Thymus (tissue), 11 donors: Measurements from ENCODE around the gene PRTN3. TPM values are rescaled to one million over a fixed set of nuclear protein-coding genes. Genes with fewer than 3 reads are reported as not detected.

ENCODE experiments used
- DNase-seq, 9 donors: peaks; one replicate each; pipeline ENCODE4 v3.0.0-alpha.2; 2013; ENCODE audit warnings: low spot score in 9 of 9, low read depth in 6 of 9, missing footprints in 1 of 9
- H3K27ac ChIP-seq, 2 donors: one replicate each; pipeline ENCODE4 v1.5.1; 2013; ENCODE audit warnings: control low read depth in 1 of 2, low read depth in 1 of 2, low read length in 1 of 2, mild to moderate bottlenecking in 1 of 2, moderate library complexity in 1 of 2
- H3K27me3 ChIP-seq, 2 donors: one replicate each; pipeline ENCODE4 v1.5.1; 2013; ENCODE audit warnings: low read length in 1 of 2; ENCODE audit not compliant: control insufficient read depth in 2 of 2, insufficient read depth in 1 of 2
- H3K36me3 ChIP-seq, 2 donors: one replicate each; pipeline ENCODE4 v1.5.1; 2013; ENCODE audit warnings: low read length in 1 of 2, mild to moderate bottlenecking in 1 of 2, moderate library complexity in 1 of 2; ENCODE audit not compliant: control insufficient read depth in 2 of 2, insufficient read depth in 2 of 2
- H3K4me1 ChIP-seq, 2 donors: one replicate each; pipeline ENCODE4 v1.5.1; 2013; ENCODE audit warnings: low read length in 2 of 2; ENCODE audit not compliant: control insufficient read depth in 2 of 2, insufficient read depth in 2 of 2
- H3K4me3 ChIP-seq, 2 donors: one replicate each; pipeline ENCODE4 v1.5.1; 2013; ENCODE audit warnings: low read length in 2 of 2, control low read depth in 1 of 2, mild to moderate bottlenecking in 1 of 2
- H3K9me3 ChIP-seq, 2 donors: one replicate each; pipeline ENCODE4 v1.5.1; 2013; ENCODE audit warnings: low read length in 1 of 2, mild to moderate bottlenecking in 1 of 2; ENCODE audit not compliant: control insufficient read depth in 2 of 2, insufficient read depth in 1 of 2
- WGBS: extraction: QIAGEN DNeasy Blood & Tissue Kit; methylation state at CpG from one replicate; pipeline ENCODE4 v1.1.7; 2013; 5-methylcytosine and 5-hydroxymethylcytosine counted together
- polyA plus RNA-seq: library from polyadenylated mRNA; stranded (reverse); fragments of 200-250 nt; gene quantifications from one replicate; pipeline ENCODE4 v1.2.3, GENCODE V29; 2013
- total RNA-seq: library from RNA; stranded (reverse); fragments of 120-200 nt; gene quantifications from one replicate; pipeline ENCODE4 v1.2.4, GENCODE V29; 2013
- donor health status: healthy.

PRTN3 gene
- total and polyA plus RNA-seq, 2 donors: 15.4 to 25.2 TPM

DNA sequence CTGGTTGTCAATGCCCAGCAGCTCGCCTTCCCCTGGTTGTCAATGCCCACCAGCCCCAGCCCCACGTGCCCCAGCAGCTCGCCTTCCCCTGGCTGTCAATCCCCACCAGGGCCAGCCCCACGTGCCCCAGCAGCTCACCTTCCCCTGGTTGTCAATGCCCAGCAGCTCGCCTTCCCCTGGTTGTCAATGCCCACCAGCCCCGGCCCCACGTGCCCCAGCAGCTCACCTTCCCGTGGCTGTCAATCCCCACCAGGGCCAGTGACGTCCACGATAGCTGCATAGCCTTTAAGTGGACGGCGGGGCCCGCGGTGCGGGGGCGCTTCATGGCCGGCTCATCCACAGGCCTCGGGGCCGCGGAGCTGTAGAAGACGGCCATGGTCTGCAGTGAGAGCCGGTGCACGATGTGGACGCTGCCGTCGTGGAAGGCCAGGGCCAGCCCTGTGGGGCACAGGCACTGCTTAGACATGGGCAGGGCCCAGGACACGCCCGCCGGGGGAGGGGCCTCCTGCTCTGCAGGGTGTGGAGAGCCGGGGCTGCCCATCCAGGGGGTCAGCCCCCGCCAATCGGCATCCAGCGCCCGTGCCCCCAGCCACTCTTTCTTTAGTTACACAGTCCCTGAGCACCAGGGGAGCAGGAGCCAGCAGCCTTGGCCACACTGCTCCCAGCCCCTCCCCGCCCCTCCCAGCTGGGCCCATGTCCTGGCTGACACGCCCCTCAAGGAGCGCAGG lies 39.1 kb downstream of the PRTN3 start:
- H3K27me3 ChIP-seq: no peaks in the 10 kb centered on the region
- H3K36me3 ChIP-seq: peaks cover 35 to 81% of the 10 kb centered on the region in 2 donors
- no peak overlapping the region for H3K4me3 ChIP-seq
- no peaks in the 10 kb centered on the region for H3K9me3 ChIP-seq
- DNase-seq: no peak
- WGBS: 95% methylated on average over 37 of the region's 37 CpGs
- no peaks in the 10 kb centered on the region for H3K4me1 ChIP-seq
- H3K27ac ChIP-seq: no peak overlapping the region

DNA sequence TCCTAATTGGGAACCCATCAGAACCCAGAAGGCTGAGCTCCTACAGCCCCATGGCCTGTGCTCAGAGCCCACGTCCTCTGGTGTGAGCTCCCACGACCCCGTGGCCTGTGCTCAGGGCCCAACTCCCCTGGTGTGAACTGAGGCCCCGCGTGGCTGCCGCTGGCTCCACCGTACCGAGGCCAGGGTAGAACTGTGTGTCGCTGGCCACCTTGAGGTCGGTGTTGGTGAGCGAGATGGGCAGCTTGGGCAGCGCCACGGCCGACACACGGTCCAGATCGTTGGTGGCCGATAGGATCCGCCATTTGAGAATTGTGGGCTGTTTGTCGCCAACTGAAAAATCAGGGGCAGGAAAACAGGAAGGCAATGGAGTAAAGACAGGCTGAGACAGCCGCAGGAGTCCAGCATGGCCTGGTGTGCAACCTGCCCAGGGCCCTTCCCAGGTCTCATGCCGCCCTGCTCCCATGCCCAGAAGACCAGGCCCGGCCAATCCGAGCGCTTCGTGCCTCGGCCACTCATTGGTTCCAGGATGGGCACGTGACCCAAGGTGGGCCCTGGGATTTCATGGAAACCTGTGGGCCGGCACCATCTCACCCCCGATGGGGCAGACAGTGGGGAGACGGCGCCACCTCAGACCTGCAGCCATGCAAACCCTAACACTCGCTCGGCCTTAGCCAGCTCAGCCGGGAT lies 40.7 kb downstream of the PRTN3 start:
- Histone ChIP-seq H3K36me3 (peaks cover 41 to 78% of the 10 kb centered on the region in 2 donors), H3K9me3 (no peaks in the 10 kb centered on the region), H3K4me3 (no peak overlapping the region), H3K4me1 (no peaks in the 10 kb centered on the region), H3K27ac (no peak overlapping the region), H3K27me3 (no peaks in the 10 kb centered on the region)
- WGBS: 98% methylated on average over 34 of the region's 34 CpGs
- no peak for DNase-seq

- H3K27ac ChIP-seq: no peak overlapping the region
- no peaks in the 10 kb centered on the region for H3K9me3 ChIP-seq
- H3K27me3 ChIP-seq: no peaks in the 10 kb centered on the region
- peaks cover 39 to 79% of the 10 kb centered on the region in 2 donors for H3K36me3 ChIP-seq
- no peak overlapping the region for H3K4me3 ChIP-seq
- no peak for DNase-seq
- WGBS: 98% methylated on average over 30 of the region's 30 CpGs
- H3K4me1 ChIP-seq: no peaks in the 10 kb centered on the region
These were observed 42.2 kb downstream of the PRTN3 start for GRCh38 chr19:882871-883497.

- H3K27me3 ChIP-seq: no peaks in the 10 kb centered on the region
- DNase-seq: no peak
- no peaks in the 10 kb centered on the region for H3K4me1 ChIP-seq
- H3K36me3 ChIP-seq: peaks cover 42 to 74% of the 10 kb centered on the region in 2 donors
- 97% methylated on average over 22 of the region's 22 CpGs for WGBS
- no peak overlapping the region for H3K27ac ChIP-seq
- H3K4me3 ChIP-seq: no peak overlapping the region
- H3K9me3 ChIP-seq: no peaks in the 10 kb centered on the region
These were observed 42.9 kb downstream of the PRTN3 start for GRCh38 chr19:883661-884211.

- Histone ChIP-seq H3K36me3 (peaks cover 49 to 72% of the 10 kb centered on the region in 2 donors), H3K9me3 (no peaks in the 10 kb centered on the region), H3K4me3 (no peak overlapping the region), H3K27ac (no peak overlapping the region), H3K27me3 (no peaks in the 10 kb centered on the region), H3K4me1 (no peaks in the 10 kb centered on the region)
- 97% methylated on average over 51 of the region's 51 CpGs for WGBS
- no peak for DNase-seq
These were observed 43.8 kb downstream of the PRTN3 start for GRCh38 chr19:884420-885211.

DNA sequence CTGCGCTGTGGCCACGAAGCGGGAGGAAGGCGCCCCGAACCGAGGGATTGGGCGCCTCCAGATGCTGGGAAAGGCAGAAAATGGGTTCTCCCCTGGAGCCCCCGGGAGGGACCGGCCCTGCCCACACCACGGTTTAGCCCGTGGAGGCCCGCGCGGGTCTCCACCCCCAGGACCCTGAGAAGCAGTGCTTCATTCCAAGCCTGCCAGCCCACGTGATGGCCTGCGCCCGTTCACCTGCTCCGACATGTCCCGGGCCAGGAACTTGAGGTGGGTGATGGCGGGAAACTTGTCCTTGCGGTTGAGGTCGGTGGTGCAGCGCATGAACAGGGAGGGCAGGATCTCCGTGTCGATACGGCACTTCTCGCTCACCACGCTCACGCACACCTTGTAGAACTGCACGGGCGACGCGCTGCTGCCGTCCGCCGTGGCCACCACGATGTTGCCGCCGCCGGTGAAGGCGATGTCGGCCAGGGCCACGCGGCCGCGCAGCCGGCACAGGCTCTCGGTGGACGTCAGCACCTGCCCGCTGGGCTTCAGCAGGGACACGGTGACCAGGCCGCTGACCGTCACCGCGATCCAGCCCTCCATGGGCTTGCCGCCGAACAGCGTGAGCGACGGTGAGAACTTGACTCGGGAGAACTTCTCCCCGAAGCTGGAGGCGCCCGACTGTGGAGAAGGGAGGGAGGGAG lies 44.9 kb downstream of the PRTN3 start:
- Histone ChIP-seq H3K36me3 (peaks cover 56 to 73% of the 10 kb centered on the region in 2 donors), H3K4me1 (no peaks in the 10 kb centered on the region), H3K9me3 (no peaks in the 10 kb centered on the region), H3K4me3 (no peak overlapping the region), H3K27ac (no peak overlapping the region), H3K27me3 (no peaks in the 10 kb centered on the region)
- 98% methylated on average over 64 of the region's 64 CpGs for WGBS
- DNase-seq: no peak

- no peaks in the 10 kb centered on the region for H3K27me3 ChIP-seq
- H3K27ac ChIP-seq: no peak overlapping the region
- 94% methylated on average over 16 of the region's 16 CpGs for WGBS
- H3K36me3 ChIP-seq: peaks cover 44 to 61% of the 10 kb centered on the region in 2 donors
- no peak overlapping the region for H3K4me3 ChIP-seq
- no peak for DNase-seq
- H3K9me3 ChIP-seq: peaks cover 0 to 4% of the 10 kb centered on the region in 2 donors
- H3K4me1 ChIP-seq: peaks cover under 1 to 3% of the 10 kb centered on the region in 2 donors
These were observed 46.3 kb downstream of the PRTN3 start for GRCh38 chr19:887072-887471.

DNA sequence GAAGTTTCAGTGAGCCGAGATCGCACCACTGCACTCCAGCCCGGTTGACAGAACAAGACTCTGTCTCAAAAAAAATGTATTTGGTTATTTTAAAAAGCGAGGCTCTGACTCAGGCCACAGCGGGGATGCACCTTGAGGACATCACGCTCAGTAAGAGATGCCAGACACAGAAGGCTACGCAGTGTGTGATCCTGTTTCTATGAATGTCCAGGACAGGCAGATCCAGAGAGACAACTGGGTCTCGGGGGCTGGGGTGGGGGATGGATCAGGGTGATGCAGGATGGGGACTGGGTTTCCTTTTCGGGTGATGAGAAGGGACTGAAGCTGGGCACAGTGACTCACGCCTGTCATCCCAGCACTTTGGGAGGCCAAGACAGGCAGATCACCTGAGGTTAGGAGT lies 46.8 kb downstream of the PRTN3 start:
- H3K27me3 ChIP-seq: no peaks in the 10 kb centered on the region
- H3K4me3 ChIP-seq: no peak overlapping the region
- peaks cover 43 to 57% of the 10 kb centered on the region in 2 donors for H3K36me3 ChIP-seq
- H3K9me3 ChIP-seq: peaks cover 0 to 6% of the 10 kb centered on the region in 2 donors
- no peak for DNase-seq
- H3K27ac ChIP-seq: no peak overlapping the region
- WGBS: 98% methylated on average over 10 of the region's 10 CpGs
- peaks cover 2 to 7% of the 10 kb centered on the region in 2 donors for H3K4me1 ChIP-seq
